ENCODE measurements around the gene RAB40A. TPM values are rescaled to one million over a fixed set of nuclear protein-coding genes. Genes with fewer than 3 reads are reported as not detected.
"Not testable (repeated sequence)": the region's sequence is repeated elsewhere in the genome, so short reads cannot be mapped to it uniquely, and the experiment has no call there.

RAB40A gene
- total RNA-seq, 1 experiment from 2014 or later = not detected

DNA sequence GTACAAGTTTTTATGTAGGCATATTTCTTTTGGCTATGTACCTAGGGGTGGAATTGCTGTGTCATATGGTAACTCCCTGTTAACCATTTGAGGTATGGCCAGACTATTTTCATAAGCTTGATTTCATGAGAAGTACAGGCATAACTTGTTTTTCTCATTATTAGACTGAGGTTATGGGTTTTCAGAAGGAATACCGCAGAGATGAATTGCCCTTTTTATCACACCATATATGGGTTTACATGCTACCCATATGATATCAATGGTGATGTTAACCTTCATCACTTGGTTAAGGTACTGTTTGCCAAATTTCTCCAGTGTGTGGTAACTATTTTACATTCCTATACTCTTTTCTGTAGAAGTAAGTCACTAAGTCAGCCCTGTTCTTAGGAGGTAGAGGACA is 23.5 kb downstream of the RAB40A start:
- Histone ChIP-seq H3K9ac (ENCODE audit: extremely low read depth, insufficient read length, low read length) (no peak overlapping the region), H4K91ac (ENCODE audit: insufficient read length, low read depth, low read length) (no peak overlapping the region), H3K79me2 (ENCODE audit: insufficient read depth, low read length) (no peaks in the 10 kb centered on the region), H3K14ac (ENCODE audit: insufficient read depth, low read length) (no peak overlapping the region), H3K79me1 (ENCODE audit: insufficient read depth, low read depth, low read length, poor library complexity, severe bottlenecking) (no peaks in the 10 kb centered on the region), H4K5ac (ENCODE audit: insufficient read length, low read depth, low read length) (no peak overlapping the region), H3K27ac (ENCODE audit: insufficient read length, low read depth, low read length) (no peak overlapping the region), H3K23me2 (ENCODE audit: insufficient read length, low read depth, low read length, poor library complexity, severe bottlenecking) (no peaks in the 10 kb centered on the region), H2AK5ac (ENCODE audit: insufficient read length, low read length) (no peak overlapping the region), H3T11ph (ENCODE audit: low read length) (no peak overlapping the region), H3K27me3 (ENCODE audit: insufficient read depth, low read length) (no peaks in the 10 kb centered on the region), H2AFZ (ENCODE audit: low read length) (no peak overlapping the region), H2BK5ac (ENCODE audit: insufficient read length, low read length) (no peak overlapping the region), H3K23ac (ENCODE audit: insufficient read length, low read depth, low read length) (no peak overlapping the region), H4K8ac (replicated peaks; ENCODE audit: insufficient read length, low read depth, low read length) (no peak overlapping the region), H2BK120ac (ENCODE audit: low read depth, low read length, poor library complexity, severe bottlenecking) (no peak overlapping the region), H2BK15ac (ENCODE audit: low read depth, low read length) (no peak overlapping the region), H2BK12ac (ENCODE audit: insufficient read length, low read depth, low read length) (no peak overlapping the region), H3K18ac (ENCODE audit: insufficient read length, low read depth, low read length) (no peak overlapping the region), H3K9me3 (ENCODE audit: control insufficient read depth, low read depth, low read length) (no peaks in the 10 kb centered on the region), H3K4me2 (ENCODE audit: insufficient read depth, insufficient read length, low read length) (no peak overlapping the region), H3K56ac (ENCODE audit: insufficient read length, low read depth, low read length) (no peak overlapping the region), H2BK20ac (ENCODE audit: low read depth, low read length, poor library complexity, severe bottlenecking) (no peak overlapping the region), H3K4me1 (ENCODE audit: insufficient read depth, low read length) (no peaks in the 10 kb centered on the region), H4K20me1 (ENCODE audit: control insufficient read depth, insufficient read depth, insufficient read length) (no peaks in the 10 kb centered on the region), H3K4ac (ENCODE audit: low read depth, low read length) (no peak overlapping the region)
- H3K27ac Mint-ChIP-seq = no peak overlapping the region
- peaks cover 0 to 15% (median 0%) of the 10 kb centered on the region in 3 experiments; a peak in 3 of 7 replicates for H3K36me3 Mint-ChIP-seq (ENCODE audit: insufficient read depth in 1 of 3, low read depth in 3 of 3)
- no peaks in the 10 kb centered on the region for H3K4me1 Mint-ChIP-seq
- H3K9me3 Mint-ChIP-seq = peaks cover 0 to 38% of the 10 kb centered on the region in 2 experiments; a peak in 2 of 5 replicates
- DNase-seq = no peak
- no CpG with 5 or more reads among the region's 1 CpG for WGBS (ENCODE audit: extremely low coverage, insufficient read length, low lambda C conversion rate)
- H3K27me3 Mint-ChIP-seq (ENCODE audit: low read depth) = no peaks in the 10 kb centered on the region
- H3K4me3 Mint-ChIP-seq = no peak overlapping the region
- TF ChIP-seq, protein P1, sequence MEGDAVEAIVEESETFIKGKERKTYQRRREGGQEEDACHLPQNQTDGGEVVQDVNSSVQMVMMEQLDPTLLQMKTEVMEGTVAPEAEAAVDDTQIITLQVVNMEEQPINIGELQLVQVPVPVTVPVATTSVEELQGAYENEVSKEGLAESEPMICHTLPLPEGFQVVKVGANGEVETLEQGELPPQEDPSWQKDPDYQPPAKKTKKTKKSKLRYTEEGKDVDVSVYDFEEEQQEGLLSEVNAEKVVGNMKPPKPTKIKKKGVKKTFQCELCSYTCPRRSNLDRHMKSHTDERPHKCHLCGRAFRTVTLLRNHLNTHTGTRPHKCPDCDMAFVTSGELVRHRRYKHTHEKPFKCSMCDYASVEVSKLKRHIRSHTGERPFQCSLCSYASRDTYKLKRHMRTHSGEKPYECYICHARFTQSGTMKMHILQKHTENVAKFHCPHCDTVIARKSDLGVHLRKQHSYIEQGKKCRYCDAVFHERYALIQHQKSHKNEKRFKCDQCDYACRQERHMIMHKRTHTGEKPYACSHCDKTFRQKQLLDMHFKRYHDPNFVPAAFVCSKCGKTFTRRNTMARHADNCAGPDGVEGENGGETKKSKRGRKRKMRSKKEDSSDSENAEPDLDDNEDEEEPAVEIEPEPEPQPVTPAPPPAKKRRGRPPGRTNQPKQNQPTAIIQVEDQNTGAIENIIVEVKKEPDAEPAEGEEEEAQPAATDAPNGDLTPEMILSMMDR (conservative IDR thresholded peaks at IDR 0.05) = no peak

DNA sequence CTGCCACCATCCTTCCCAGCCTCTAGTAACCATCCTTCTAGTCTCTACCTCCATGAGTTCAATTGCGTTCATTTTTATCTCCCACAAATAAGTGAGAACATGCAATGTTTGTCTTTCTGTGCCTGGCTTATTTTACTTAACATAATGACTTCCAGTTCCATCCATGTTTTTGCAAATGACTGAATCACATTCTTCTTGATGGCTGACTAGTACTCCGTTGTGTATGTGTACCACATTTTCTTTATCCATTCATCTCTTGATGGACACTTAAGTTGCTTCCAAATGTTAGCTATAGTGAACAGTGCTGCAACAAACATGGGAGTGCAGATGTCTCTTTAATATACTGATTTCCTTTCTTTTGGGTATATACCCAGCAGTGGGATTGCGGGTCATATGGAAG is 25.7 kb downstream of the RAB40A start:
- H3K79me2 ChIP-seq (ENCODE audit: insufficient read depth, low read length); H2AK5ac ChIP-seq (ENCODE audit: insufficient read length, low read length); H2BK12ac ChIP-seq (ENCODE audit: insufficient read length, low read depth, low read length); H3K14ac ChIP-seq (ENCODE audit: insufficient read depth, low read length); H3K27ac ChIP-seq (ENCODE audit: insufficient read length, low read depth, low read length); H2BK120ac ChIP-seq (ENCODE audit: low read depth, low read length, poor library complexity, severe bottlenecking); H3K4me1 Mint-ChIP-seq; H4K8ac ChIP-seq (replicated peaks; ENCODE audit: insufficient read length, low read depth, low read length); H3K4me3 Mint-ChIP-seq; H3K27ac Mint-ChIP-seq; H3T11ph ChIP-seq (ENCODE audit: low read length); H3K18ac ChIP-seq (ENCODE audit: insufficient read length, low read depth, low read length); H3K23ac ChIP-seq (ENCODE audit: insufficient read length, low read depth, low read length); H3K4me2 ChIP-seq (ENCODE audit: insufficient read depth, insufficient read length, low read length); H3K27me3 Mint-ChIP-seq (ENCODE audit: low read depth); H3K23me2 ChIP-seq (ENCODE audit: insufficient read length, low read depth, low read length, poor library complexity, severe bottlenecking); DNase-seq; H3K27me3 ChIP-seq (ENCODE audit: insufficient read depth, low read length); H2BK15ac ChIP-seq (ENCODE audit: low read depth, low read length); H2AFZ ChIP-seq (ENCODE audit: low read length); H3K9ac ChIP-seq (ENCODE audit: extremely low read depth, insufficient read length, low read length); H3K9me3 ChIP-seq (ENCODE audit: control insufficient read depth, low read depth, low read length); H3K4ac ChIP-seq (ENCODE audit: low read depth, low read length); H2BK5ac ChIP-seq (ENCODE audit: insufficient read length, low read length); H3K56ac ChIP-seq (ENCODE audit: insufficient read length, low read depth, low read length); H4K20me1 ChIP-seq (ENCODE audit: control insufficient read depth, insufficient read depth, insufficient read length); H3K79me1 ChIP-seq (ENCODE audit: insufficient read depth, low read depth, low read length, poor library complexity, severe bottlenecking); H3K4me1 ChIP-seq (ENCODE audit: insufficient read depth, low read length); H2BK20ac ChIP-seq (ENCODE audit: low read depth, low read length, poor library complexity, severe bottlenecking); H4K91ac ChIP-seq (ENCODE audit: insufficient read length, low read depth, low read length); H4K5ac ChIP-seq (ENCODE audit: insufficient read length, low read depth, low read length): not testable (repeated sequence)
- no CpG with 5 or more reads among the region's 3 CpGs for WGBS (ENCODE audit: extremely low coverage, insufficient read length, low lambda C conversion rate)
- peaks cover 0 to 15% (median 0%) of the 10 kb centered on the region in 3 experiments; a peak in 3 of 7 replicates for H3K36me3 Mint-ChIP-seq (ENCODE audit: insufficient read depth in 1 of 3, low read depth in 3 of 3)
- H3K9me3 Mint-ChIP-seq = peaks cover 0 to 36% of the 10 kb centered on the region in 2 experiments; a peak in 2 of 5 replicates
